ENCODE results near the gene COL17A1.

GRCh38 chr10:104020020-104020419, 65.7 kb downstream of the COL17A1 start:
- TF ChIP-seq CTCF (IDR thresholded peaks at IDR 0.05; ENCODE audit: insufficient read depth, low read depth, low read length) (no peak), EZH2 (IDR thresholded peaks at IDR 0.05; ENCODE audit: insufficient read depth, low read length) (no peak)
